Stimulated activated CD8-positive, alpha-beta memory T cell treated with anti-CD3 and anti-CD28 coated beads, Interleukin-2, amount 100 ng/mL, for 48 hours (primary cell): ENCODE measurements around the gene RUFY3.
"Not testable (repeated sequence)": the region's sequence is repeated elsewhere in the genome, so short reads cannot be mapped to it uniquely, and the experiment has no call there.

Experiments
- DNase-seq, 2 donors: peaks; one replicate each; pipeline ENCODE4 v3.0.0-alpha.2; 2020; ENCODE audit warnings: low read depth in 2 of 2

RUFY3 gene

DNA sequence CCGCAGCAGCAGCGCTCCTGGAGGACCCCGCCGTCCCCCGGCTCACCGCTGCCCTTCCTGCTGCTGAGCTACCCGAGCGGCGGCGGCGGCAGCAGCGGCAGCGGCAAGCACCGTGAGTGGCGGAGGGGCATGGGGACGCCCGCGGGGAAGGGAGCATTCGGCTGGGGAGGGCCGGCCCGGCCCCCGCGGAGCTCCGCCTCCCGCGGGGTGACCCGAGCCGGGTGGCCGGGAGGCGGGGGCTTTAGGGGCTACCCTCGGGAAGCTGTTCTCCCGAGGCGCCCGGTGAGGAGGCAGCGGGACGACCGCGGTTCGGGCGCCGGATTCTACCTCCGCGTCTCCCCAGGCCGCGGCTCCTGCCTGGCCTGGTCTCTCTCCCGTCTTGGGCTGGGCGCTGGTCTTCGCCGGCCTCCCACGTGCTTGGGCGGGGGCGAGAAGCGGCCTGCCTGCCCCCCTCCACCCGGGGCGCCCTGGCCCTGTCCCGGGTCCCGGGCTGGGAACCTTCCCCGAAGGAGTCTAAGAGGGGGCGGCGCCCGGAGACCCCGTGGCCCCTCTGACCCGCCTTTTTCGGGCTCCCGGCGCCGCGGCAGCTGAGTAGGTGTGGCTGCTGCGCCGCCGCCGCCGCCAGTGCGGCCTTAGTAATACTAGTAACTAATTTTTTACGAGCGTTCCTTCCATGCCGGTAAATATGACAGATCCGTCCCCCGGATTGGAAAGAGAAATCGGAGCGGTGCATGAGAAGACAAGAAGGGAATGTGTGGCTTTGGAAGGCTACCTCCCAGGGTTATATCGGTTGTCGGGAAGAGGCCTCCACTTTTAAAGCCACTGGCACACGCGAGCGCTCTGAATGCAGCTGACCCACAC lies 16.4 kb upstream of the RUFY3 start:
- DNase-seq = peak; percentile 60 to 63

DNA sequence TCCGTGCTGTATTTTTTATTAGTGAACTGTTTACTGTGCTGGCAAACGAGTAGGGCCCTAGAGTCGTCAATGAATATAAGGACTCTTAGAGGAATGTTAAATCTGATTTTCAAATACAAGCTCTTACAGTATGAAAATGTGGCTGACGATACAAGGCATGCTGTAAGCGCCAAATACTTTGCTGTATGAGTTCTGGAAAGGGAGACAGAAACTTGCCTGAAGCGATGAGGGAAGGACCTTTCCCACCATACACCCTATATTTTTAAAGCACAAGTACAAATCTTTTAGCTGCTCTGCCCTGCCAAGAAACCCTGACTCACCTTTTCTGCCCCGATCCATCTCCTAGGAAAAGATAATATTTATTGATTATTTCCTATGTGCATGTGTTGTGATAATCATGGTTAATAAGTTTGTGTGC lies 15.7 kb upstream of the RUFY3 start:
- DNase-seq = no peak

DNA sequence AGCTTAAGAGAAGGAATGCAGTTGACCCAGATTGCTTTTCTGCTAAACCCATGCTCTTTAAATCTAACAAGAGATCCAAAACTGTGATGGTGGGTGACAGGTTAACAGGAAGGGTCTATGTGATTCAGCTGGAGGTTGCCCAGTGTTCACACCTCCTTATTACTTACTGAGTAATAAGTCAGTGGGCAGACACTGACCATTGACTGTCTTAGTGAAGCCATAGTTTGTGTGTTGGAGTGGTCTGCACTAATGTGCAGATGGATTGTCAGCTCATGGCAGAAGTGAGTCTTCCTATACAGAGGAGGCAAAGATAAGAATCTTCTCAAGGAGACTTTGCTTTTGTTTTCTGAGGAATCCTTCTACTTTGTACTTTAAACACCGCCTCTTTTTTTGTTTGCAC lies 15.2 kb upstream of the RUFY3 start:
- DNase-seq = no peak

DNA sequence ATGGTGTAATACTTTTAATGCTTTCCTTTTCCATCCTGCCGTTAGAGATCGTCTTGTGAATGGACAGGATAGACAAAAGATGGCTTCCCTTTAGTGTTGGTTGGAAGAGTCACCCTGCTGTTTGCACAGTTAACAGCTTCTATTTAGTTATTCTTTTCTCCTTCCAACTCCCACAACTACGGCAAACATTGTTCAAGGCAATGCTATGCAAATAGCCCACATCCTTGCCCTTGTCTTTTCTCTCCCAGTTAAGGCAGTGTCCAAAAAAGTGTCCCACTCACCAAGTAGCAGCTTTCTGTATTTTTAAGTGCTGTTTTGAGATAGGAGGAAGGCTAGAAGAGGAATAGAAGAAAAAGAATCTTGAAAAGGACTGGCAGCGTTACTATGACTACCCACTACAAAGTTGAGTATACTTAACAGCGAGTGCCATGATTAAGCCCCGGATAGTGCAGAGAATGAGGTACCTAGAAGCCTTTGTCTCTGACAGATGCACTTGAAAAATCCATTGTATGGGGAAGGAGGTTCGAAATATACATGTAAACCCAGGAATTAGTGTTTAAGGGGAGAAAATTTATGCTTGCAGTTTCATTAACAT lies 12.1 kb upstream of the RUFY3 start:
- no peak for DNase-seq

DNA sequence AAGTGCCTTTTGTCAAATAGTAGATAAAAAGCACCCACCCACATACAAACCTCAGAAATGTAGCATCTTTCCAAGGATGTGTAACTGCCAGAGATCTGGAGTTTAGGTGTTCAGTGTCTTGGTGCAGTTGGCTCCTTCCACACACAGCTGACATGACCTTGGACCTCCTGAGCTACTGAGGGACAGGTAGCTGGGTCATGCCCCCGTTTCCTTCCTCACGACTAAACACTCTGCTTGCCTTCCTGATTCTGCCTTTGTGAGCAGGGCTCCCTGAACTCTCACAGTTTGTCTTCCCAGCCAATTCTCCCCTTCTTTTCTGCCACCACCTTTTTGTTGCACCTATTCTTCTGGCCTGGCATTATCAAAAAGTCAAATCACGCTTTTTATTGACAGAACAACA lies 10.2 kb upstream of the RUFY3 start:
- no peak for DNase-seq

DNA sequence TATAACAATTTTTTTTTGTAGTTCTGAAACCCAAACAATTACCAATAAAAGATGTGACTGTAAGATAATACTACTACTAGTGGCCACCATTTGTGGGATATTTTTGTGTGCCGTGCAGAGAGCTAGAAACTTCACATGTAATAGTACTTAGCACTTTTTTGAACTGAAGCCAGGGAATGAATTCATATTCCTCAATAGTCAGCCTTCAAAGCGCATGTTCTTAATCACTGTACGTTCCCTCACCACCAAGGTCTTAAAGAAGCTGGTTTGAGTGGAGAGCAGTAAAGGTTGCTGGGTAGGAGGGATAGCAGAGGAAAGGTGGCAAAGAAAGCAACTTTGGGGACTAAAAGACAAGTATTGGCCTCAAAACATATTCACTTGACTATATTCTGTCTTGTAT lies 9.6 kb upstream of the RUFY3 start:
- DNase-seq = no peak

DNA sequence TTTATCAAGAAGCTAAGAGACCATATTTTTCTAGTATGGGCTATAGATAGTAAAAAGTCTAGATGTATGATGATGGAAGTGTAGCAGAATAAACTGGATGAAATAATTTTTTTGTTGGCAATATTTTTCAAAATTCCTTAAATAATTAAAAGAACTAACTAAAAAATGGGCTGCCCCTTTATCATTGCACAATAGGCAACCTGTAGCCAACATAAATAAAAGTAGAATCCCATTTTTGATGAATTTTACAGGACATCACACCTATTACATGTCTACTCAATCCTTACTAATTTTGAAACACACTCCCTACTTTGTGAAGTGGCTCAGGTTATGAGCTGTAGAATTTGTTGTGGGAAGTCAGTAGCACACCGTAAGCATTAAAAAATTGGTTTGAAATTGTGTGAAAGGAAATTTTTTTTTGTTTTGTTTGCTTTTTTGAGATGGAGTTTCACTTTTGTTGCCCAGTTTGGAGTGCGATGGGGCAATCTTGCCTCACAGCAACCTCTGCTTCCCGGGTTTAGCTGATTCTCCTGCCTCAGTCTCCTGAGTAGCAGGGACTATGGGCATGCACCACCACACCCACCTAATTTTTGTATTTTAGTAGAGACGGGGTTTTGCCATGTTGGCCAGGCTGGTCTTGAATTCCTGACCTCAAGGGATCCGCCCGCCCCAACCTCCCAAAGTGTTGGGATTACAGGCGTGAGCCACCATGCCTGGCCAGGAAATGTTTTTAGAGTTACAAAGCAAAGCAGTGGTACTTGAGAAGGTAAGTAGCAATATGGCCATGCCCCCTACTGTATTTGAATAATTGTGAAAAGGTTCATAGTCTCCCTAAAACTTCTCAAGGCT lies 8.9 kb upstream of the RUFY3 start:
- DNase-seq = no peak

DNA sequence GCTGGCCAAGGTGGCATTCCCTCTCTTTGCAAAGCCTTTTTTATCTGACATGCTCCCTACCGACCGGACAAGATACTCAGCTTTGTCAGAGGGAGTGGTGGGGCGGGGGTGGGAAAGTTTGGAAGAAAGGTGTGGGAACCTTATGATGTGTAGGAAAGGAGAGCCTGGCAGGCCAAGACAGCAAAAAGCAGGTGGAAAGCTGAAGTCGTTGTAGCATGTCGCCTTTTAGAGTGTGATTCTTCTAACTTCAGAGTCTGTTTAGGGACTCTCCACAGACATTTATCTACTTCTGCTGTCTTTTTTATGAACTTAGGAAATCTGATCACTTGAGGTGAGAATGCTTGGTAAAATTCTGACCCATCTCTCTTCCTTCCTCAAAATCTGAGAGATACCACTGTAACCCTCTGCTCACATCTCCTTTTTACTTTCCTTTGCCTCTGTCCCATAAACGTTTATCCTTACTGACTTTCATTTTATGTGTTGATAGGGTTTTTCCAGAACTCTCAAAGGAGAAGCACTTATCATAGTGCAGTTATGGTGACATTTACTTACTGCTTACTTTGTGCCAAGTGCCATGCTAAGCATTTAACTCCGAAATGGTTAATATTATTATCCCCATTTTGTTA lies 8.2 kb upstream of the RUFY3 start:
- no peak for DNase-seq

DNA sequence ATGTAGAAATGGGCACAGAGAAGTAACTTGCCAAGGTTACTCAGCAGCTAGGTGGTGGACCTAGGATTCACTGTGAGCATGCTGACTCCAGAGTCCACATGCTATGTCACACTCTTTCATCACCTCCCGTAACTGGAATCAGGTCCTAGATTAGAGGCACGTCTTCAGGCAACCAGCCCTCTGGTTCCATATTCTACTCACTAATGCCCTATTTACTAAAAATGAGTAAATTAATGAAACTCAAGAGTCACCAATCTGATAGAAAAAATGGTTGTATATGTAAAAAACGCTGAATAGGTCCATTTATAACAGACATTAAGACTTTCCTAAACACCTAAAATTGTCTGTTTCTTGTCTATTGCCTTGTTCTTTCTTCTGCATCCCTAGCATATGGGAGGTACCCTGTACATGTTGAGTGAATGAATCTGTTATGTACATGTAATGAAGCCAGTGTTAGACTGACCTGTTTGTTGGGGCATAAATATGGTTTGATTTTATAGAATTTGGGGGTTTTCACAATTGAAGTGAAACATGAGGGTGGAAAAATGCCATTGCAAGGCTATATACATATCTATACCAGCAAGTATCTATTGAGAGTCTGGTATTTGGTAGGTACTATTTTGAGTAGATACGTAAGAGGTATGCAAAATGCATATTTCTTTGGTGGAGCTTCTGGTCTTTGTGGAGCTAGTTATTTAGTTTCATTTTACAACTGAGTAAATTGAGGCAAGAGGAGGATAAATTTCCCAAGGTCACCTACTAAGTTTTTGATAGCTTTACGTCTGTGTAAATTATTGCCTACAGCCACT lies 7.5 kb upstream of the RUFY3 start:
- no peak for DNase-seq

DNA sequence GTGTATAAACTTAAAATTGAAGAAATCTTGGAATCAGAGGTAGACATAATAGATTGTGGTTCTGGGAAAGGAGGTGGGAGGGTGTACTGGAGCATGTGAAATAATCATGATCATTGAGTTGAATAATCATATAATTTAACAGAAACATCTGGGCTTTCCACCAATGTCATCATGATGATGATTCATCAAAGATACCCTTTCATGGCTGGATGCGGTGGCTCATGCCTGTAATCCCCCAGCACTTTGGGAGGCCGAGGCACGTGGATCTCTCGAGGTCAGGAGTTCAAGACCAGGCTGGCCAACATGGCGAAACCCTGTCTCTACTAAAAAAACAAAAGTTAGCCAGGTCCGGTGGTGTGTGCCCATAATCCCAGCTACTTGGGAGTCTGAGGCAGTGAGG lies 6.7 kb upstream of the RUFY3 start:
- no peak for DNase-seq

DNA sequence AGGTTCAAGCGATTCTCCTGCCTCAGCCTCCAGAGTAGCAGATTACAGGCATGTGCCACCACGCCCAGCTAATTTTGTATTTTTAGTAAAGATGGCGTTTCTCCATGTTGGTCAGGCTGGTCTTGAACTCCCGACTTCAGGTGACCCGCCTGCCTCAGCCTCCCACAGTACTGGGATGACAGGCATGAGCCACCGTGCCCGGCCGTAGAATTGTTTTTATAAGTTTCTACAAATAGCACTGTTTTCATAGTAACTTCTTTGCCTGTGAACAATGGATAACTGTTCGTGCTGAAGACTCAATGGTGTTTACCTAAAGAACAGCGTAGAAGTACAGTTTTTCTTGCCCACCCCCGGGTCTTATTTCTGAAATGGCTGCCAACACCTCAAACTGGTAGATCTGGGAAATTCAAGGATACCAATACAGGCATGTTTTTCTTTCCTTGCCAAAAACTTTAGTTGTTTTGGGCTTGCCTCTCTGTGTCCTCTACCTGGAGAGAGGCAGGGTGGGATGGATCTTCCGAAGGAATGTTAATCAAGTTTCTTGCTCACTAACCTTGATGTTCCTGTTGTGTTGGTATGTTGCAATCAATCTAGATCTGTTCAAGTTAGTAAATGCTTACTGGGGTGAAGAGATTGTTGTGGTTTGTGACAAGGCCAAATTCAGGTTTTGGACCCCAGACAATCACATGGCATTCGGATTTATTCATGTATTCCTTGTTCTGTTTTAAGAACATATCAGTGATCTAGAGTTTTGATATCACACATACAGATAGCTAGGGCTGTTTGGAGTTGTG lies 2.8 kb upstream of the RUFY3 start:
- no peak for DNase-seq

DNA sequence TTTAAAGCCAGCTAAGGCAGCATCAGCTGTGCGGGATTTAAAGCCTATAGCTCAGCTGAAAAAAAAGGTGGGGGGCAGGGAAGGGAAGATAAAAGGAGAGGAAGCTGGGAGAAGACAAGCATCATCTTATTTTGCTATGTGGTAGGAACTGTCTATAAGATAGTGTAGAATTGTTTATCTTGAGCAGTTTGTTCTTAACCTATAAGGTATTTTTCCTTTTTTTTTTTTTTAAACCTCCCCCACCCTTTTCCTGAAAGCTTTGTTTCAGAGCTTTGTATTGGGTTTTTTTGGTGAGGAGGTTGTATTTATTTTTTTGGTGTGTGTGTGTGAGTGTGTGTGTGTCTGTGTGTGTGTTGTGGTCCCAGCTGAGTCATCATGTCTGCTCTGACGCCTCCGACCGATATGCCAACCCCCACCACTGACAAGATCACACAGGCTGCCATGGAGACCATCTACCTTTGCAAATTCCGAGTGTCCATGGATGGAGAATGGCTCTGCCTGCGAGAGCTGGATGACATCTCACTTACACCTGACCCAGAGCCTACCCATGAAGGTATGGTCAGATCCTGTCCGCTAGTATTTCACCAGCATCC lies 531 bp downstream of the RUFY3 start:
- DNase-seq = no peak

DNA sequence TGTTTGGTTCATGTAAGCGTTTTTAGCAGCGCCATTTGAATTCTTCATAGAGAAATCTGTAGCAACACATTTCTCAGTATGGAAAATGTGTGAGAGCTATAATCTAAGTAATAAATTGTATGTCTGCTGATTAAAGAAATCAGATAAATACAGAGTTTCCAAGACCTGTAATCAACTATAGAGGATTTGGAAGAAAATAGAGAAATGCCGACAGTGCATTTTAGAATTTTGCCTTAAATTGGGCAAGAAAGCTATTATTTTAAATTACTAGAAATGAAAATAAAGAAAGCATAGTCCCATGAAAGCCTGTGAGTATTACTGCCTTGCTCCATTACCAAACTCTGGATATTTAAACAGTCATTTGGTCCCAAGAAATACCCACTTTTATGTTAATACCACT lies 2.7 kb downstream of the RUFY3 start:
- no peak for DNase-seq

DNA sequence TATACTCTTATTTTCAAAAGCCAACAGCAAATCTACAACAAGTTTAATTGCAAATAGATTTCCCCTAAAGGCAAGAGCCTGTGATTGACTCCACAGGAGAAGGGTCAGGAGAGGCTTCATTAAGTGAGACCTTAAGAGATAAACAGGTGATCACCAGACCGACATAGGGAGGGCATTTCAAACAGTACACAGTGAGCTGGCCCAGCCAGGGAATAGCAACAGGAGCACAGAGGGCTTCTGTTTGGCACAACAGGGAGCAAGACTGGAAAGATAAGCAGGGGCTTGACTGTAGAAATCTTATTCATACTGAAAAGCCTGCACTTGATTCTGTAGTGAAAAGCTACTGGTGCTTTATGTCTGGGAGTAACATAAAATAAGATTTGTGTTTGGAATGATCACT lies 3.9 kb downstream of the RUFY3 start:
- DNase-seq = no peak

DNA sequence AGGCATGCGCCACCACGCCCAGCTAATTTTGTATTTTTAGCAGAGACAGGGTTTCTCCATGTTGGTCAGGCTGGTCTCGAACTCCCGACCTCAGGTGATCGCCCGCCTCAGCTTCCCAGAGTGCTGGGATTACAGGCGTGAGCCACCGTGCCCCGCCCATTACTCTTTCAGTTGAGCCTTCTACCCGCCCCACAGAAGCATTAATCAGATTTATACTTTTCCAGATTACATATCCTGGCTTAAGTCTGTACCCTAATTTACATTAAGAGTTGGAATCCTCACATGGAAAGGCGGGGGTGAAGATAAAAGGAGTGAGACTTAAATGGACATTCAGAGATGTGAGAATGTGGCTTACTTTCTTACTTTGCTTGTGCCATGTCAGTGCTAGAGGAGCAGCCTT lies 4.8 kb downstream of the RUFY3 start:
- not testable (repeated sequence) for DNase-seq

DNA sequence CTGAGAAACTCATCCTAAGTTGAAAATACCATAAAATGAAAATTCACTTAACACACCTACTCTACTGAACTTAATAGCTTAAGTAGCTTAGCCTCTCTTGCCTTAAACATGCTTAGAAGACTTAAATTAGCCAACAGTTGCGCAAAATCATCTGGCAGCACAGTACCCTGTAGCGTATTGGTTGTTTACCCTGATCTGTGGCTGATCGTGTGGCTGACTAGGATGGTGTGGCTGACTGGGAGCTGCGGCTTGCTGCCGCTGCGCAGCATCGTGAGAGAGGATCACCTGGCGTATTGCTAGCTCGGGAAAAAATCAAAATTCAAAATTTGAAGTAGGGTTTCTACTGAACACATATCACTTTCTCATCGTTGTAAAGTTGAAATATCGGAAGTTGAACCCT lies 6.3 kb downstream of the RUFY3 start:
- no peak for DNase-seq

DNA sequence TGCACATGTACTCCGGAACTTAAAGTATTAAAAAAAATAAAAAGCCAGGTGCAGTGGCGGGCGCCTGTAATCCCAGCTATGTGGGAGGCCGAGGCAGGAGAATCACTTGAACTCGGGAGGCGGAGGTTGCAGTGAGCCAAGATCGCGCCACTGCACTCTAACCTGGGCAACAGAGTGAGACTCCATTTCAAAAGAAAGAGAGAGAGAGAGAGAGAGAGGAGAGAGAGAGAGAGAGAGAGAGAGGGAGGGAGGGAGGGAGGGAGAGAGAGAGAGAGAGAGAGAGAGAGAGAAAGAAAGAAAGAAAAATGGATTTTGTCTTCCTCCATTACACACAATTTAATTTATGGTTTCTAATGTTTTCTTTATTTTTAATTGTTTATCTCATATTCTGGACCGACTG lies 11.1 kb downstream of the RUFY3 start:
- DNase-seq = not testable (repeated sequence)

DNA sequence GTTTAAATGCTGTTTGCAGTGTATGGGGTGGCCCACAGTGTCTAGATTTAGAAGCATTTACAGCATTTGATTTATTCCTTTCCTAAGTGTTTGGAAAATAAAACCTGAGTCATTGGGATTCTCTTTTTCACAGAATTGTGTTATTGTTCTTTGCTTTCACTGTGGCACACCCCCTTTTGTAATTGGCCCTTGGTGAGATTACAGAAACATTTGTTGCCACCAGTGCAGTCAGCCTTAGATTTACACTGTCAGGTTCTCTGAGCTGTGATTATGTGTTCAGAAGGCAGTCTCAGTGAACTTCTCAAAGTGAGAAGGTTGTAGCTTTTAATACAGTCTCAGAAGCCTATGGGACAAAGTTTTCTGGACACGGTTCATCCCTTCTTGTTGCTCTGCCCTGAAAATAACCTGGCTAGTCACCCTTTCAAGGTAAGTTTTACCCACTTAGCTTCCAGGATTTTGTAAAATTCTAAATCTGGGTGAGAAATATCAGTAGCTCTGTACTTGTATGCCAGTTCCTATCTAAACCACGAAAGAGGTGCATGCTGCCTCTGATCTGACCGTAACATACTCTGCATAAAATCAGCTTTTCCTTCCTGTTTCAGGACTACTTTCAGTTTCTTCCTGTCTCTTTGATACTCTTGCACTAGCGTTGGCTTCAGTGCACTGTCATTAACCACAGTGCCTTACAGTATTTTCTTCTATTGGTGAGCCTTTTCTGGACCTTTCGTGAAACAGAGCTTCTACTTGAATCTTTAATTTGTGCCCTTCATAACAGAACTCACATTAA lies 12.6 kb downstream of the RUFY3 start:
- DNase-seq = no peak

DNA sequence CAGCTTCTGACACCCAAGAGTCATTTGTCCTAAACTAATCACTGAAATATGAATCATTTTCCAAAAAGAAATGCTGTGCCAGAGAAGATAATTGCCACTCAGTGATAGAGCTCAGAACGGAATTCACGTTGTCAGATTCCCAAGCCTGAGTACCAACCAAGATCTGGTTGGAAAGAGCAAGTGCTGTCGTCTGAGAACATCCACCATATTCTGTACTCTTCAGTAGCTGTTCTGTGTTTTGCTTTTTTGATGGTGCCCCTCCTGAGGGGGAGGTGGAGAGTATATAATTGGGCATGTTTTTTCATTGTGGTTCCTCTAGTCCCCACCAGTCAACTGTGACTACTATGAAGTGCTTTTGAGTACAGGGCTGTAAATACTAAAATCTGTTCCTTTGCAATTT lies 13.2 kb downstream of the RUFY3 start:
- no peak for DNase-seq
